ENCODE data around the gene HIF3A.

The HIF3A gene

GRCh38 chr19:46337487-46337886 lies 40.6 kb downstream of the HIF3A start:
- DNase-seq: no peak

GRCh38 chr19:46339446-46339845 lies 42.6 kb downstream of the HIF3A start:
- no peak for DNase-seq

GRCh38 chr19:46340051-46340659 lies 43.3 kb downstream of the HIF3A start:
- DNase-seq: no peak

- DNase-seq: no peak
These were observed 45.1 kb downstream of the HIF3A start for GRCh38 chr19:46341937-46342336.

GRCh38 chr19:46344363-46344762 lies 47.5 kb downstream of the HIF3A start:
- DNase-seq: no peak

- DNase-seq: no peak
These were observed 48.3 kb downstream of the HIF3A start for GRCh38 chr19:46345157-46345556.

- DNase-seq: peak; percentile 91
These were observed 50.2 kb downstream of the HIF3A start, which contains the start of gene PPP5C for GRCh38 chr19:46346821-46347571. Gene PPP5C (plus strand): TSS chr19:46347087. CDS start chr19:46347097, 10 bp downstream.

GRCh38 chr19:46347572-46347883 lies 50.7 kb downstream of the HIF3A start:
- no peak for DNase-seq

- no peak for DNase-seq
These were observed 51.1 kb downstream of the HIF3A start for GRCh38 chr19:46347985-46348384.

GRCh38 chr19:46349311-46349993 lies 52.6 kb downstream of the HIF3A start:
- no peak for DNase-seq

- no peak for DNase-seq
These were observed 53.4 kb downstream of the HIF3A start for GRCh38 chr19:46350029-46350757.

GRCh38 chr19:46350758-46351159 lies 53.9 kb downstream of the HIF3A start:
- no peak for DNase-seq

- DNase-seq: peak; percentile 90
These were observed 54.6 kb downstream of the HIF3A start for GRCh38 chr19:46351241-46352041.

GRCh38 chr19:46353730-46354528 lies 57.1 kb downstream of the HIF3A start:
- DNase-seq: no peak

- no peak for DNase-seq
These were observed 58.6 kb downstream of the HIF3A start for GRCh38 chr19:46355234-46356148.

- DNase-seq: no peak
These were observed 59.6 kb downstream of the HIF3A start for GRCh38 chr19:46356149-46357055.

- peak; percentile 86 for DNase-seq
These were observed 61.2 kb downstream of the HIF3A start for GRCh38 chr19:46357846-46358583.

- no peak for DNase-seq
These were observed 65.1 kb downstream of the HIF3A start for GRCh38 chr19:46361915-46362314.

GRCh38 chr19:46364359-46364758 lies 67.5 kb downstream of the HIF3A start:
- DNase-seq: no peak
